ENCODE measurements around the gene ANXA4.

Gene ANXA4

DNA sequence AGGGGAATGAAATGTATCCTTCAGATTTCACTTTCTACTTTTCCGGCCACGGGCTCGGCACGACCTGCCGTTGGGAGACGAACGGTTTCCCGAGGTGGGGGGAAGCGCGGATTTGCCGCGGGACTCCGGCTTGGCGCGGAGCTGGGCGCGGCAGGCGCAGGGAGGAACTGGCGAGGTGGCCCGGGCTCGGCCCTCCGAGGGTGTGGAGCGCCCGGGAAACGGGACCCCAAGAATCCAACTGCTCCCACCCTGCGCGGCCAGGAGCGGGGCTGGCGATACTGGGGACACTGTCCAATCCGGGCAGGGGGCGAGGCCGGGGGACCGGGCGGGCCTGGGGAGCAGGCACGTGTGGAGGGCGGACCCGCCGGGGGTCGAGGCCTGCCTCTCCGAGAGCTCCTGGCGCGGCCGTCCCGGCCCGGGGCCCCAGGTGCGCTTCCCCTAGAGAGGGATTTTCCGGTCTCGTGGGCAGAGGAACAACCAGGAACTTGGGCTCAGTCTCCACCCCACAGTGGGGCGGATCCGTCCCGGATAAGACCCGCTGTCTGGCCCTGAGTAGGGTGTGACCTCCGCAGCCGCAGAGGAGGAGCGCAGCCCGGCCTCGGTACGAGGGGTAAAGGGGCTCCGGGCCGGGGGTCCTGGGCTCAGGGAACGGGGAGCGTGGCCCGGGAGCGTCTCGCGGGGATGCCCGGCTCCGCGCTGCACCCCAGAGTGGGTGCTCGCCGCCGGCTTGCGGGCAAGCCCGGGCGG lies at the start of gene ANXA4:
ANXA4 (plus strand) TSS at position 560 of the 747 bp plus-strand sequence. CDS start 39,432 bp downstream, outside the sequence.
- peak; percentile 80 for DNase-seq (ENCODE audit: low read depth)
- H3K4me3 ChIP-seq (ENCODE audit: control insufficient read depth, low read depth, low read length) = peak within 1 kb of the TSS; percentile 78
- TF ChIP-seq, protein P1, sequence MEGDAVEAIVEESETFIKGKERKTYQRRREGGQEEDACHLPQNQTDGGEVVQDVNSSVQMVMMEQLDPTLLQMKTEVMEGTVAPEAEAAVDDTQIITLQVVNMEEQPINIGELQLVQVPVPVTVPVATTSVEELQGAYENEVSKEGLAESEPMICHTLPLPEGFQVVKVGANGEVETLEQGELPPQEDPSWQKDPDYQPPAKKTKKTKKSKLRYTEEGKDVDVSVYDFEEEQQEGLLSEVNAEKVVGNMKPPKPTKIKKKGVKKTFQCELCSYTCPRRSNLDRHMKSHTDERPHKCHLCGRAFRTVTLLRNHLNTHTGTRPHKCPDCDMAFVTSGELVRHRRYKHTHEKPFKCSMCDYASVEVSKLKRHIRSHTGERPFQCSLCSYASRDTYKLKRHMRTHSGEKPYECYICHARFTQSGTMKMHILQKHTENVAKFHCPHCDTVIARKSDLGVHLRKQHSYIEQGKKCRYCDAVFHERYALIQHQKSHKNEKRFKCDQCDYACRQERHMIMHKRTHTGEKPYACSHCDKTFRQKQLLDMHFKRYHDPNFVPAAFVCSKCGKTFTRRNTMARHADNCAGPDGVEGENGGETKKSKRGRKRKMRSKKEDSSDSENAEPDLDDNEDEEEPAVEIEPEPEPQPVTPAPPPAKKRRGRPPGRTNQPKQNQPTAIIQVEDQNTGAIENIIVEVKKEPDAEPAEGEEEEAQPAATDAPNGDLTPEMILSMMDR (conservative IDR thresholded peaks at IDR 0.05; ENCODE audit: control insufficient read depth, insufficient read depth, low read depth, low read length) = no peak

DNA sequence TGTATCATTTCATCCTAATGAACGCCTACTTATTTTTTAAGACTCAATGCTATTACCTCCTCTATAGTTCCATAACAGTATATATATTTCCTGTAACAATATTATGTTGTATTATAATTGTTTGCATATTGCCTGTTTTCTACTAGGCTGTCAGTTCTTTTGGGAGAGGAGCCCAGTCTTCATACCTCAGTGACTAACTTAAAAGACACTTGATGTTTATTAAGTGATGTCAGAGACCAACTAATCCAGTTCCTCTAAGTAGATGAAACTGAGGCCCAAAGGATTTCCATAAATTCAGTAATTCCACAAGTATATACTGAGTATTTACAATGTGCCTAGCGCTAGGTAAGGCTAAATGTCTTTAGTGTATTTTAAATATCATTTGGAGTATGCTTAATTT lies 49.5 kb upstream of the ANXA4 start:
- peak; percentile 62 for DNase-seq (ENCODE audit: low read depth)
- TF ChIP-seq, protein P1 (conservative IDR thresholded peaks at IDR 0.05; ENCODE audit: control insufficient read depth, insufficient read depth, low read depth, low read length) = no peak

DNA sequence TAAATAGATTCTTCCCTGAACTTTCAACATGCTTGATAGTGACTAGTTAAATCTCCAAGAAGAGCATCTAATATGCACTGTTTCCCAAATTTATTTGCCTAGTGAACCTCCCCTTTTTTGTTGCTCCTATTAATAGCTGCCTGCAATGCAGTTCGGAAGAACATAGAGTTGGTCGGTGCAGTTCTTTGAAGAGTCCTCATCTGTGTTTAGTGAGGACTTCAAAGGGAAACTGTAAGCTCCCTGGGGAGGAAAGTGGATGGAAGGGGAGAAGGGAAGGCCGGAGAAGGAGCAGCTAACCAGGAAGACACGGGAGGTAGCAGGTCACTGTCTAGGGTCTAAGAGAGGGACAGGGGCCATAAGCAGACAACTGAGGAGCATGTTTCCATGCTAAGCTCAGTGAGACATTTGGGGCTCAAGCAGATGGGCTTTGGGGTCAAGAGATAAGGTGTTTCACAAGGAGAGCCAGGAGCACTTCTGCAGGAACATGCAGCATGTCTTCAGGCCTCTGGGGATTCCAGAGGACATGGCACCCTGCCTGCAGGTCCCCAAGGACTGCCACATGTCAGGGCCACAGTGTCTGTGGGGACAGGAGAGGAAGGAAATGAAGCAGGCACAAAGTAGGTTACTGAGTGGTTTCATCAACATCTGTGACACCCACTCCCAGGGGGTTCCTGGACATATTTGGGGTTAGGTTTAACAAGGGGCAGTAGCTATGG lies 48.7 kb upstream of the ANXA4 start:
- H3K4me3 ChIP-seq (ENCODE audit: control insufficient read depth, low read depth, low read length) = no peak overlapping the region
- DNase-seq (ENCODE audit: low read depth) = no peak
- TF ChIP-seq, protein P1 (conservative IDR thresholded peaks at IDR 0.05; ENCODE audit: control insufficient read depth, insufficient read depth, low read depth, low read length) = no peak

More for the DNA sequence above, 49.5 kb upstream of the ANXA4 start:
- H3K4me3 ChIP-seq (ENCODE audit: control insufficient read depth, low read depth, low read length) = no peak overlapping the region

DNA sequence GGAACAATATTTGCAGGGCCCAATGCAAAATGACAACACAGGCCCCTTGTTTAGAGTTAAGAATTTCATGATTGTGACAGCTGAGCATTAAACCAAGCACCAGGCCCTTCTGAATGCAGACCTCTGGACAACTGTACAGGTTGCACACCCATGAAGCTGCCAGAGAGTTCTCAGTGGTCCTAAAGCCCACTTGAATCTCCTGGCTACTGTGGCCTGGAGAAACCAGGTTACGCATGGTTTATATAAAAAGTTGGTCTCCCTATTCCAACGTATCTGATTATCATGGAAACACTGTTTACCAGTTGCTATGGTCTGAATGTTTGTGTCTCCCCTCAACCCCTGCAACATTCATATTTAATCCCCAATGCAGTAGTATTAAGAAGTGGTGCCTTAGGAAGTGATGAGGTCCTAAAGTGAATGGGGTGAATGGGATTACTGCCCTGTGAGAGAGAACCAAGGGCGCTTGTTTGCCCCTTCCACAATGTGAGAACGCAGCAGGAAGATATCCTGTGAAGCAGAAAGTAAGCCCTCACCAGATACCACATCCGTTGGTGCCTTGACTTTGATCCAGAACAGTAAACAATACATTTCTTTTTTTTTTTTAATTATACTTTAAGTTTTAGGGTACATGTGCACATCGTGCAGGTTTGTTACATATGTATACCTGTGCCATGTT lies 48.0 kb upstream of the ANXA4 start:
- TF ChIP-seq, protein P1 (conservative IDR thresholded peaks at IDR 0.05; ENCODE audit: control insufficient read depth, insufficient read depth, low read depth, low read length) = no peak
- H3K4me3 ChIP-seq (ENCODE audit: control insufficient read depth, low read depth, low read length) = no peak overlapping the region
- DNase-seq (ENCODE audit: low read depth) = no peak

DNA sequence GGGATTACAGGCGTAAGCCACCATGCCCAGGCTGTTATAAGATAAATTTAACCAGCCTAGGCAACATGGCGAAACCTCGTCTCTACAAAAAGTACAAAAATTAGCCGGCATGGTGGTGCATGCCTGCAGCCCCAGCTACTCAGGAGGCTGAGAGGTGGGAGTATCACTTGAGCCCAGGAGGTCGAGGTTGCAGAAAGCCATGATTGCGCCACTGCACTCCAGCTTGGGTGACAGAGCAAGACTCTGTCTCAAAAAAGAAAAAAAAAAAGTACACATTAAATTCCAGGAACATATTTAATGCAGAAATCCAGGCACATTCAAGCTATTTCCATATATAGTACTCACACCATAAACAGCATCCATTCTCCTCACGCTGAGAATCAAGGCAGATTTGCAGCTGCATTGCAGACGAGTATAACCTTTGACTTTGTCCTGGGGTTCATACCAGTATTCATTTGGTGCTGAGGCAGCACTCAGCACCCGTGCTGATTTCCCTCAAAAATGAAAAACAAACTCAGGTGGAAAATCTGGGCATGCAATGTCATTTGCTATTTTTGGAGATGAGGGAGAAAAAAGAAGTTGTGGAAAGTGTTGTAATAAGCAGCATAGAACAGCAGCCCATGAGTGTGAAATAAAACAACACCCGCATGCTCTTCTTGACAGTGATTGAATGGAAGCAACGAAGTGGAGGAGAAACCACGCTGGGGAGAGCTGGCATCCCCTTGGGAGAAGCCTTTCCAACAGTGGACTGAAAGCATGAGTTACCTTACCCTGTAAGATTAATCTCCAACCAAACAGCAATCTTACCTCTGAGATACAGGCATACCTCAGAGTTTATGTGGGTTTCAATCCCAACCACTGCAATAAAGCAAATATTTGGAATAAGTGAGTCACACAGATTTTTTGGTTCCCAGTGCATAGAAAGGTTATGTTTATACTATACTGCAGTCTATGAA lies 46.8 kb upstream of the ANXA4 start:
- peak; percentile 56 for DNase-seq (ENCODE audit: low read depth)
- TF ChIP-seq, protein P1 (conservative IDR thresholded peaks at IDR 0.05; ENCODE audit: control insufficient read depth, insufficient read depth, low read depth, low read length) = no peak
- H3K4me3 ChIP-seq (ENCODE audit: control insufficient read depth, low read depth, low read length) = no peak overlapping the region

DNA sequence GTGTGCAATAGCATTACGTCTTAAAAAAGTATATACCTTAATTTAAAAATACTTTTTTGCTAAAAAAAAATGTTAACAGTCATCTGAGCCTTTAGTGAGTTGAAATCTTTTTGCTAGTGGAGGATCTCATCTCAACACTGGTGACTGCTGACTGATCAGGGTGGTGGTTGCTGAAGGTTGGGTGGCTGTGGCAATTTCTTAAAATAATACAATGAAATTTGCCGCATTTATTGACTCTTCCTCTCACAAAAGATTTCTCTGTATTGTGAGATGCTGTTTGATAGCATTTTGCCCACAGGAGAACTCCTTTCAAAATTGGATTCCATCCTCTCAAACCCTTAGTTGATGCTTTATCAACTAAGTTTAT lies 46.1 kb upstream of the ANXA4 start:
- DNase-seq (ENCODE audit: low read depth) = no peak
- TF ChIP-seq, protein P1 (conservative IDR thresholded peaks at IDR 0.05; ENCODE audit: control insufficient read depth, insufficient read depth, low read depth, low read length) = no peak
- no peak overlapping the region for H3K4me3 ChIP-seq (ENCODE audit: control insufficient read depth, low read depth, low read length)

All from fibroblast of mammary gland (primary cell).